ENCODE measurements around the gene NAV3.

The NAV3 gene

DNA sequence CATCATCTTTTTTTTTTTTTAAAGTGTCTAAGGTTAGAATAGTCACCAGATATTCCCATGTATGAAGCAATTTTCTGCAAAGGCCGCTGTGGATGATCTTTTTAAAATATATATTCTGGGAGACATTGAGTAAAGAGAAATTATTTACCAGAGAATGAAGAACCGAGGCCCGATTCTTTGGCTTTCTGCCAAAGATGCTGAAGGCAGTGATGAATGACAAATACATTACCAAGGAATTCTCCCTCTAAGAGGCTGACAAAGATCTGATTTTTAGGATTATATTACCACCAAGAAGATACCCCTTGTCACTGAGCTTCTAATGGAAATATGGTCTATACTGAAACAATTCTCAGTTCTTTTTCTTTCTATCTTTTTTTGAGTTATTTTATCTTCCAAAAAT is 336.8 kb downstream of the NAV3 start:
- Histone ChIP-seq H3K79me1 (ENCODE audit: low read depth, low read length) (no peaks in the 10 kb centered on the region), H2BK12ac (ENCODE audit: low read length) (no peak overlapping the region), H3K4me2 (ENCODE audit: insufficient read depth, low read length, poor library complexity, severe bottlenecking) (no peak overlapping the region), H3K4me1 (ENCODE audit: control insufficient read depth in 2 of 2, insufficient read depth in 1 of 2, low read depth in 1 of 2, low read length in 2 of 2) (no peaks in the 10 kb centered on the region), H2BK120ac (ENCODE audit: low read depth, low read length) (no peak overlapping the region), H2BK5ac (ENCODE audit: low read length) (no peak overlapping the region), H3K36me3 (replicated peaks in 1 of 2; ENCODE audit: control insufficient read depth in 2 of 2, insufficient read depth in 2 of 2, low read length in 2 of 2) (no peaks in the 10 kb centered on the region), H3K27me3 (ENCODE audit: control insufficient read depth in 3 of 3, insufficient read depth in 3 of 3, low read depth in 1 of 3, low read length in 3 of 3) (no peaks in the 10 kb centered on the region), H3K4ac (ENCODE audit: low read length) (no peak overlapping the region), H4K8ac (ENCODE audit: low read depth, low read length) (no peak overlapping the region), H2BK15ac (ENCODE audit: low read length) (no peak overlapping the region), H3K23ac (ENCODE audit: low read depth, low read length, poor library complexity) (no peak overlapping the region), H4K91ac (ENCODE audit: low read depth, low read length, poor library complexity) (no peak overlapping the region), H3K27ac (replicated peaks; ENCODE audit: low read length) (no peak overlapping the region), H3K9ac (ENCODE audit: low read depth, low read length, poor library complexity) (no peak overlapping the region), H3K9me3 (replicated peaks in 1 of 2; ENCODE audit: control insufficient read depth in 2 of 2, insufficient read depth in 1 of 2, low read depth in 1 of 2, low read length in 2 of 2) (no peaks in the 10 kb centered on the region), H3K18ac (ENCODE audit: low read length) (no peak overlapping the region), H2AK5ac (ENCODE audit: low read depth, low read length) (no peak overlapping the region), H3K14ac (ENCODE audit: low read length) (no peak overlapping the region), H2AFZ (ENCODE audit: low read length) (no peak overlapping the region), H3K4me3 (ENCODE audit: low read length in 2 of 2) (no peak overlapping the region)
- no peak for DNase-seq (ENCODE audit: low spot score)
- WGBS, 2 donors (ENCODE audit: extremely low coverage in 2 of 2, insufficient read length in 2 of 2, insufficient replicate concordance in 1 of 2) = no CpG with 5 or more reads among the region's 3 CpGs

GRCh38 chr12:78171061-78171460 is 340.4 kb downstream of the NAV3 start:
- no peaks in the 10 kb centered on the region for H3K4me1 ChIP-seq (ENCODE audit: control insufficient read depth in 2 of 2, insufficient read depth in 1 of 2, low read depth in 1 of 2, low read length in 2 of 2)
- no peak overlapping the region for H2AFZ ChIP-seq (ENCODE audit: low read length)
- no peak overlapping the region for H3K27ac ChIP-seq (replicated peaks; ENCODE audit: low read length)
- H3K79me1 ChIP-seq (ENCODE audit: low read depth, low read length) = no peaks in the 10 kb centered on the region
- no peaks in the 10 kb centered on the region for H3K36me3 ChIP-seq (replicated peaks in 1 of 2; ENCODE audit: control insufficient read depth in 2 of 2, insufficient read depth in 2 of 2, low read length in 2 of 2)
- no peak overlapping the region for H3K23ac ChIP-seq (ENCODE audit: low read depth, low read length, poor library complexity)
- no peak overlapping the region for H3K4me2 ChIP-seq (ENCODE audit: insufficient read depth, low read length, poor library complexity, severe bottlenecking)
- no peaks in the 10 kb centered on the region for H3K27me3 ChIP-seq (ENCODE audit: control insufficient read depth in 3 of 3, insufficient read depth in 3 of 3, low read depth in 1 of 3, low read length in 3 of 3)
- no peak overlapping the region for H2BK5ac ChIP-seq (ENCODE audit: low read length)
- H2BK12ac ChIP-seq (ENCODE audit: low read length) = no peak overlapping the region
- no peak overlapping the region for H3K4me3 ChIP-seq (ENCODE audit: low read length in 2 of 2)
- no peak overlapping the region for H3K18ac ChIP-seq (ENCODE audit: low read length)
- H3K4ac ChIP-seq (ENCODE audit: low read length) = no peak overlapping the region
- no peak overlapping the region for H2BK15ac ChIP-seq (ENCODE audit: low read length)
- DNase-seq (ENCODE audit: low spot score) = no peak
- no peak overlapping the region for H4K91ac ChIP-seq (ENCODE audit: low read depth, low read length, poor library complexity)
- no peak overlapping the region for H3K14ac ChIP-seq (ENCODE audit: low read length)
- no peak overlapping the region for H4K8ac ChIP-seq (ENCODE audit: low read depth, low read length)
- no peak overlapping the region for H2BK120ac ChIP-seq (ENCODE audit: low read depth, low read length)
- no peaks in the 10 kb centered on the region for H3K9me3 ChIP-seq (replicated peaks in 1 of 2; ENCODE audit: control insufficient read depth in 2 of 2, insufficient read depth in 1 of 2, low read depth in 1 of 2, low read length in 2 of 2)
- no peak overlapping the region for H3K9ac ChIP-seq (ENCODE audit: low read depth, low read length, poor library complexity)
- H2AK5ac ChIP-seq (ENCODE audit: low read depth, low read length) = no peak overlapping the region
- WGBS, 2 donors (ENCODE audit: extremely low coverage in 2 of 2, insufficient read length in 2 of 2, insufficient replicate concordance in 1 of 2) = no CpG with 5 or more reads among the region's 1 CpG

DNA sequence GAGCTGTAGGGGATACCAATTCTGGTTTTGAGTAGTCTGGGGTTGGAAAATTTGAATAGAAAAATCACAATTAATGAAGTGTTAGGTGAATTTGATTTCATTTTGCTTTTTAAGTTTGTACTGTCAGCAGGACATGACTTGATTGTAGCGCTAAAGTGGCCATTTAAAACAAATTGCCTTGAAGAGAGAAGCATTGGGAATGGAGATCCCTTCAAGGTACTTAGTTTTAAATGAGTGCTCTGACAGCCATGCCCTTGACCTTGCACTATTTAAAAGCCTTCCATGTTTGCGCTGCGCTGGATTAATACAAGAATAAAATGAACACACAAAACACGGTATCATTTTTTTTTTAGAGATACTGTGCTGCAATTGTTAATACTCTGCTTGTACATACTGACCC is 345.9 kb downstream of the NAV3 start:
- H3K4ac ChIP-seq (ENCODE audit: low read length) = no peak overlapping the region
- H2BK120ac ChIP-seq (ENCODE audit: low read depth, low read length) = no peak overlapping the region
- no peak overlapping the region for H2BK5ac ChIP-seq (ENCODE audit: low read length)
- H3K9me3 ChIP-seq (replicated peaks in 1 of 2; ENCODE audit: control insufficient read depth in 2 of 2, insufficient read depth in 1 of 2, low read depth in 1 of 2, low read length in 2 of 2) = no peaks in the 10 kb centered on the region
- no peak overlapping the region for H3K4me2 ChIP-seq (ENCODE audit: insufficient read depth, low read length, poor library complexity, severe bottlenecking)
- no peak overlapping the region for H2BK15ac ChIP-seq (ENCODE audit: low read length)
- no peak overlapping the region for H4K91ac ChIP-seq (ENCODE audit: low read depth, low read length, poor library complexity)
- H3K23ac ChIP-seq (ENCODE audit: low read depth, low read length, poor library complexity) = no peak overlapping the region
- no peaks in the 10 kb centered on the region for H3K79me1 ChIP-seq (ENCODE audit: low read depth, low read length)
- H2AK5ac ChIP-seq (ENCODE audit: low read depth, low read length) = no peak overlapping the region
- no peaks in the 10 kb centered on the region for H3K4me1 ChIP-seq (ENCODE audit: control insufficient read depth in 2 of 2, insufficient read depth in 1 of 2, low read depth in 1 of 2, low read length in 2 of 2)
- no peak overlapping the region for H3K27ac ChIP-seq (replicated peaks; ENCODE audit: low read length)
- H2AFZ ChIP-seq (ENCODE audit: low read length) = no peak overlapping the region
- no peak overlapping the region for H3K18ac ChIP-seq (ENCODE audit: low read length)
- no peak overlapping the region for H4K8ac ChIP-seq (ENCODE audit: low read depth, low read length)
- no peak overlapping the region for H3K14ac ChIP-seq (ENCODE audit: low read length)
- no peak overlapping the region for H2BK12ac ChIP-seq (ENCODE audit: low read length)
- WGBS, 2 donors (ENCODE audit: extremely low coverage in 2 of 2, insufficient read length in 2 of 2, insufficient replicate concordance in 1 of 2) = no CpG with 5 or more reads among the region's 4 CpGs
- no peak for DNase-seq (ENCODE audit: low spot score)
- no peak overlapping the region for H3K4me3 ChIP-seq (ENCODE audit: low read length in 2 of 2)
- no peaks in the 10 kb centered on the region for H3K27me3 ChIP-seq (ENCODE audit: control insufficient read depth in 3 of 3, insufficient read depth in 3 of 3, low read depth in 1 of 3, low read length in 3 of 3)
- no peak overlapping the region for H3K9ac ChIP-seq (ENCODE audit: low read depth, low read length, poor library complexity)
- H3K36me3 ChIP-seq (replicated peaks in 1 of 2; ENCODE audit: control insufficient read depth in 2 of 2, insufficient read depth in 2 of 2, low read length in 2 of 2) = no peaks in the 10 kb centered on the region

DNA sequence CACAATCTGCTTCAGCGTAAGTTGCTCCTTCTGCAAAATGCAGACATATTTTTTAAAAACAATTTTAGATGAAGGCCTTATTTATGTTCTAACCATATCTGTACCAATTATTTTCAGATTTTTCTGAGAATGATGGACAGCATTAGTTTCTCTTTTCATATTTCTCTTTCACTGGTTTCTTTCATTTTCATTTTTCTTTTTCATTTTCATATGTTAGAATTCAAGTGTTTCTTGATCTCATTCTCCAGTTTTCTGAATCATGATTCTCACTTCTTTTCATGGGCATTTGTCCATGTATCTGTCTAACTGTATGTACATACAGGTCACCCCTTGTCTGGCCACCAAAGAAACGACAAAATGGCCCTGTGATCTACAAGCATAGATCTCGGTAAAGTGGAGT is 346.6 kb downstream of the NAV3 start:
- WGBS, 2 donors (ENCODE audit: extremely low coverage in 2 of 2, insufficient read length in 2 of 2, insufficient replicate concordance in 1 of 2) = no CpG with 5 or more reads among the region's 3 CpGs

More for the DNA sequence above, 346.6 kb downstream of the NAV3 start:
- H2AK5ac ChIP-seq (ENCODE audit: low read depth, low read length) = no peak overlapping the region
- H3K4me2 ChIP-seq (ENCODE audit: insufficient read depth, low read length, poor library complexity, severe bottlenecking) = no peak overlapping the region
- H3K27ac ChIP-seq (replicated peaks; ENCODE audit: low read length) = no peak overlapping the region
- no peaks in the 10 kb centered on the region for H3K27me3 ChIP-seq (ENCODE audit: control insufficient read depth in 3 of 3, insufficient read depth in 3 of 3, low read depth in 1 of 3, low read length in 3 of 3)
- no peak overlapping the region for H3K4ac ChIP-seq (ENCODE audit: low read length)
- H3K14ac ChIP-seq (ENCODE audit: low read length) = no peak overlapping the region
- no peaks in the 10 kb centered on the region for H3K79me1 ChIP-seq (ENCODE audit: low read depth, low read length)
- H3K4me3 ChIP-seq (ENCODE audit: low read length in 2 of 2) = no peak overlapping the region
- H3K36me3 ChIP-seq (replicated peaks in 1 of 2; ENCODE audit: control insufficient read depth in 2 of 2, insufficient read depth in 2 of 2, low read length in 2 of 2) = no peaks in the 10 kb centered on the region
- H3K4me1 ChIP-seq (ENCODE audit: control insufficient read depth in 2 of 2, insufficient read depth in 1 of 2, low read depth in 1 of 2, low read length in 2 of 2) = no peaks in the 10 kb centered on the region
- no peak overlapping the region for H2AFZ ChIP-seq (ENCODE audit: low read length)
- no peak overlapping the region for H2BK15ac ChIP-seq (ENCODE audit: low read length)
- H2BK120ac ChIP-seq (ENCODE audit: low read depth, low read length) = no peak overlapping the region
- no peak overlapping the region for H2BK12ac ChIP-seq (ENCODE audit: low read length)
- no peak overlapping the region for H2BK5ac ChIP-seq (ENCODE audit: low read length)
- no peak overlapping the region for H3K23ac ChIP-seq (ENCODE audit: low read depth, low read length, poor library complexity)
- no peaks in the 10 kb centered on the region for H3K9me3 ChIP-seq (replicated peaks in 1 of 2; ENCODE audit: control insufficient read depth in 2 of 2, insufficient read depth in 1 of 2, low read depth in 1 of 2, low read length in 2 of 2)
- no peak for DNase-seq (ENCODE audit: low spot score)
- no peak overlapping the region for H4K91ac ChIP-seq (ENCODE audit: low read depth, low read length, poor library complexity)
- H3K18ac ChIP-seq (ENCODE audit: low read length) = no peak overlapping the region
- no peak overlapping the region for H4K8ac ChIP-seq (ENCODE audit: low read depth, low read length)
- H3K9ac ChIP-seq (ENCODE audit: low read depth, low read length, poor library complexity) = no peak overlapping the region

Measured in neuronal stem cell (in vitro differentiated cells).